H1 (cell line): ENCODE results near the gene SLX4IP. TPM values are rescaled to one million over a fixed set of nuclear protein-coding genes. Genes with fewer than 3 reads are reported as not detected.

Experiments used
- CTCF ChIA-PET: fragments of 300-600 bp; sonication (Branson Sonifier 250); formaldehyde crosslinking; loops from one replicate; lab custom pipeline; 2021; ENCODE audit not compliant: partially characterized antibody; lab: Charles Lee
- POLR2A ChIA-PET: fragments of 300-600 bp; sonication (Branson Sonifier 250); formaldehyde crosslinking; loops from one replicate; lab custom pipeline; 2021; ENCODE audit warnings: inconsistent platforms; ENCODE audit not compliant: partially characterized antibody; lab: Charles Lee
- DNase-seq, 2 experiments: peaks; one replicate each; pipeline versions ENCODE4 v3.0.0 to v3.0.0-alpha.2; 2010 to 2022; ENCODE audit warnings: low spot score in 2 of 2, low read depth in 1 of 2, mixed read lengths in 1 of 2
- FAIRE-seq: peaks from 2 replicates; lab custom pipeline; 2011; peaks lifted over from hg19 to GRCh38; lab: Jason Lieb, UNC
- H2AFZ ChIP-seq: 2 replicates; pipeline ENCODE4 v1.8.1; 2012; ENCODE audit warnings: low read length, inconsistent platforms
- H2AK5ac ChIP-seq: 2 replicates; pipeline ENCODE4 v1.6.1; 2013; ENCODE audit warnings: low read depth, low read length
- H2BK120ac ChIP-seq: replicated peaks from 2 replicates; pipeline ENCODE3; 2013; ENCODE audit warnings: low read depth, low read length, inconsistent platforms
- H2BK12ac ChIP-seq: 2 replicates; pipeline ENCODE4 v1.6.1; 2013; ENCODE audit warnings: low read depth, low read length
- H2BK15ac ChIP-seq: 2 replicates; pipeline ENCODE4 v1.6.1; 2013; ENCODE audit warnings: low read length
- H2BK20ac ChIP-seq: 2 replicates; pipeline ENCODE4 v1.6.1; 2013; ENCODE audit warnings: low read length
- H2BK5ac ChIP-seq: 2 replicates; pipeline ENCODE4 v1.6.1; 2013; ENCODE audit warnings: low read depth, low read length
- H3K14ac ChIP-seq: 2 replicates; pipeline ENCODE4 v1.6.1; 2013; ENCODE audit warnings: inconsistent platforms; ENCODE audit not compliant: insufficient read length
- H3K18ac ChIP-seq: 2 replicates; pipeline ENCODE4 v1.6.1; 2013; ENCODE audit warnings: low read length; ENCODE audit errors: extremely low read depth
- H3K23ac ChIP-seq: 2 replicates; pipeline ENCODE4 v1.6.1; 2013; ENCODE audit warnings: inconsistent platforms; ENCODE audit not compliant: insufficient read length
- H3K23me2 ChIP-seq: 2 replicates; pipeline ENCODE4 v1.6.1; 2013; ENCODE audit warnings: low read depth, low read length
- H3K27ac ChIP-seq: 2 replicates; pipeline ENCODE4 v1.6.1; 2011; ENCODE audit warnings: low read depth, low read length, inconsistent platforms
- H3K27me3 ChIP-seq, 4 experiments: replicated peaks in 1 of 4; 1 replicate in 1 of 4; 2 replicates in 3 of 4; pipeline versions ENCODE4 v1.6.1 to v1.8.1; 2011 to 2013; ENCODE audit warnings: low read length in 3 of 4, mild to moderate bottlenecking in 3 of 4, inconsistent platforms in 2 of 4, mixed read lengths in 2 of 4, moderate library complexity in 1 of 4; ENCODE audit not compliant: control insufficient read depth in 3 of 4, insufficient read depth in 3 of 4; ENCODE audit errors: extremely low read depth in 1 of 4
- H3K36me3 ChIP-seq, 4 experiments: 2 replicates each; pipeline versions ENCODE4 v1.6.1 to v1.8.1; 2011 to 2013; ENCODE audit warnings: mild to moderate bottlenecking in 4 of 4, low read length in 3 of 4, moderate library complexity in 2 of 4, control low read depth in 1 of 4, inconsistent platforms in 1 of 4; ENCODE audit not compliant: insufficient read depth in 4 of 4, control insufficient read depth in 2 of 4
- H3K4ac ChIP-seq: replicated peaks from 2 replicates; pipeline ENCODE3; 2013; ENCODE audit warnings: low read length, low read depth, mixed read lengths, inconsistent platforms; ENCODE audit not compliant: insufficient read length
- H3K4me1 ChIP-seq, 4 experiments: replicated peaks in 1 of 4; 1 replicate in 1 of 4; 2 replicates in 3 of 4; pipeline versions ENCODE4 v1.6.1 to v1.8.1; 2011 to 2013; ENCODE audit warnings: low read length in 3 of 4, inconsistent platforms in 2 of 4, mixed read lengths in 1 of 4; ENCODE audit not compliant: insufficient read depth in 4 of 4, control insufficient read depth in 3 of 4
- H3K4me2 ChIP-seq, 2 experiments: 2 replicates each; pipeline versions ENCODE4 v1.6.1 to v1.8.1; 2011 to 2013; ENCODE audit warnings: low read depth in 2 of 2, low read length in 2 of 2, control low read depth in 1 of 2, inconsistent platforms in 1 of 2, mild to moderate bottlenecking in 1 of 2; ENCODE audit not compliant: insufficient read depth in 1 of 2
- H3K4me3 ChIP-seq, 4 experiments: fragments of 200-600, 300-600 bp in 1 of 4; sonication (generic), shearing (Covaris generic), sonication (Bioruptor Twin) in 1 of 4; 2 replicates each; pipeline versions ENCODE4 v1.5.1 to v1.8.1; 2011 to 2016; ENCODE audit warnings: low read length in 4 of 4, low read depth in 3 of 4, control low read depth in 2 of 4, inconsistent platforms in 2 of 4, mild to moderate bottlenecking in 2 of 4, mixed read lengths in 1 of 4, moderate library complexity in 1 of 4; ENCODE audit not compliant: insufficient read depth in 2 of 4; ENCODE audit errors: extremely low read depth in 1 of 4
- H3K56ac ChIP-seq: replicated peaks from 2 replicates; pipeline ENCODE3; 2013; ENCODE audit warnings: low read depth, mild to moderate bottlenecking, mixed read lengths, low read length, inconsistent platforms; ENCODE audit not compliant: insufficient read length
- H3K79me1 ChIP-seq: 2 replicates; pipeline ENCODE4 v1.6.1; 2013; ENCODE audit warnings: low read depth, low read length, control low read depth
- H3K79me2 ChIP-seq, 2 experiments: 2 replicates each; pipeline versions ENCODE4 v1.6.1 to v1.8.1; 2012 to 2013; ENCODE audit warnings: low read length in 2 of 2, mild to moderate bottlenecking in 2 of 2, inconsistent platforms in 1 of 2; ENCODE audit not compliant: insufficient read depth in 2 of 2, control insufficient read depth in 1 of 2
- H3K9ac ChIP-seq, 4 experiments: replicated peaks in 1 of 4; 1 replicate in 1 of 4; 2 replicates in 3 of 4; pipeline versions ENCODE4 v1.6.1 to v1.8.1; 2011 to 2013; ENCODE audit warnings: low read depth in 3 of 4, low read length in 3 of 4, control low read depth in 2 of 4, mild to moderate bottlenecking in 2 of 4, moderate library complexity in 2 of 4, inconsistent platforms in 1 of 4; ENCODE audit errors: extremely low read depth in 1 of 4
- H3K9me3 ChIP-seq, 2 experiments: 2 replicates each; pipeline versions ENCODE4 v1.6.1 to v1.8.1; 2012 to 2013; ENCODE audit warnings: mild to moderate bottlenecking in 2 of 2, moderate library complexity in 2 of 2, control low read depth in 1 of 2, inconsistent platforms in 1 of 2, low read depth in 1 of 2, low read length in 1 of 2, mixed read lengths in 1 of 2; ENCODE audit not compliant: insufficient read depth in 2 of 2
- H4K20me1 ChIP-seq, 2 experiments: replicated peaks in 1 of 2; 2 replicates each; pipeline versions ENCODE3 to v1.8.1; 2011 to 2013; ENCODE audit warnings: inconsistent platforms in 2 of 2, low read length in 2 of 2, mild to moderate bottlenecking in 1 of 2; ENCODE audit not compliant: insufficient read depth in 2 of 2, control insufficient read depth in 1 of 2
- H4K5ac ChIP-seq: 2 replicates; pipeline ENCODE4 v1.6.1; 2013; ENCODE audit warnings: low read length, low read depth, mixed read lengths, inconsistent platforms; ENCODE audit not compliant: insufficient read length
- H4K8ac ChIP-seq: 2 replicates; pipeline ENCODE4 v1.8.0; 2013; ENCODE audit warnings: mild to moderate bottlenecking, moderate library complexity, low read length, inconsistent platforms; ENCODE audit not compliant: insufficient read depth; ENCODE audit errors: extremely low read depth
- H4K91ac ChIP-seq: replicated peaks from 2 replicates; pipeline ENCODE3; 2013; ENCODE audit warnings: low read length, mixed read lengths, inconsistent platforms; ENCODE audit not compliant: insufficient read length
- EZH2 ChIP-seq: fragments of 200-600 bp; sonication (generic); IDR thresholded peaks from 2 replicates; pipeline ENCODE4 v1.7.1; 2012; ENCODE audit warnings: low read depth, mild to moderate bottlenecking, moderate library complexity, low read length, inconsistent platforms; ENCODE audit not compliant: severe bottlenecking
- WGBS, 2 experiments: shearing (Covaris generic) in 1 of 2; methylation state at CpG; one replicate each; pipeline versions ENCODE4 v1.1.6 to v1.1.7; 2013 to 2015; ENCODE audit warnings: low lambda C conversion rate in 2 of 2, mixed read lengths in 2 of 2, inconsistent platforms in 1 of 2, low coverage in 1 of 2, missing lambda C conversion rate in 1 of 2; ENCODE audit not compliant: insufficient replicate concordance in 2 of 2, insufficient coverage in 1 of 2, insufficient read length in 1 of 2; ENCODE audit errors: extremely low coverage in 1 of 2, missing lambda C conversion rate in 1 of 2; 5-methylcytosine and 5-hydroxymethylcytosine counted together
- polyA plus RNA-seq, 7 experiments: library from polyadenylated mRNA; depleted of rRNA in 3 of 7; stranded (reverse) in 5 of 7; unstranded in 2 of 7; fragments of >200 nt in 5 of 7; fragments of 200-250 nt in 2 of 7; gene quantifications; 1 replicate in 5 of 7; 2 replicates in 1 of 7; 4 replicates in 1 of 7; pipeline versions ENCODE4 v1.2.1 to v1.2.3, GENCODE V29; 2011 to 2013; ENCODE audit warnings: missing spikeins in 2 of 7, mixed read lengths in 2 of 7
- total RNA-seq: library from RNA; stranded (reverse); fragmentation: NEBNext Ultra II Directional; extraction: Animal tissue kit (Norgen Biotek cat#: 25700); gene quantifications from 2 replicates; pipeline ENCODE4 v1.2.1, GENCODE V29; 2021

SLX4IP gene
- total and polyA plus RNA-seq, 2 of the 8 experiments (the other 6 are each of a cell fraction or from before 2014, with no cell fraction given) = 2.4 to 8.7 TPM

GRCh38 chr20:10565922-10566897 is 131.1 kb downstream of the SLX4IP start:
- H3K27ac ChIP-seq = no peak overlapping the region
- WGBS, 2 experiments = 80% methylated on average over 8 of the region's 8 CpGs; no CpG with 5 or more reads in 1 of the 2 experiments
- H3K9ac ChIP-seq = no peak overlapping the region
- H2BK120ac ChIP-seq = no peak overlapping the region
- H2BK5ac ChIP-seq = no peak overlapping the region
- no peak overlapping the region for H3K18ac ChIP-seq
- POLR2A ChIA-PET = no interaction called here
- no peak overlapping the region for H3K4me3 ChIP-seq
- H2BK20ac ChIP-seq = no peak overlapping the region
- FAIRE-seq (no peak), DNase-seq (no peak)
- no peak overlapping the region for H3K56ac ChIP-seq
- H4K20me1 ChIP-seq = no peaks in the 10 kb centered on the region
- H3K4me1 ChIP-seq = peaks cover 0 to 4% (median 0%) of the 10 kb centered on the region in 4 experiments; a peak in 2 of 7 replicates
- H3K36me3 ChIP-seq = peaks cover 0 to 7% (median 0%) of the 10 kb centered on the region in 4 experiments; a peak in 2 of 8 replicates
- H2BK12ac ChIP-seq = no peak overlapping the region
- H3K79me1 ChIP-seq = no peaks in the 10 kb centered on the region
- no peak overlapping the region for H3K4ac ChIP-seq
- CTCF ChIA-PET = interaction anchor here (0.6 to 2.9 kb wide), 3 partner anchors 9 to 47 kb away, joined by 3 to 10 read pairs (median 6); no protein-coding TSS in a partner anchor
- H2BK15ac ChIP-seq = no peak overlapping the region
- no peaks in the 10 kb centered on the region for H3K27me3 ChIP-seq
- H4K8ac ChIP-seq = no peak overlapping the region
- H3K79me2 ChIP-seq = no peaks in the 10 kb centered on the region
- no peaks in the 10 kb centered on the region for H3K23me2 ChIP-seq
- H3K14ac ChIP-seq = no peak overlapping the region
- no peak overlapping the region for H4K91ac ChIP-seq
- H4K5ac ChIP-seq = no peak overlapping the region
- no peak overlapping the region for H3K4me2 ChIP-seq
- H2AFZ ChIP-seq = no peak overlapping the region
- no peak overlapping the region for H3K23ac ChIP-seq
- H3K9me3 ChIP-seq = no peaks in the 10 kb centered on the region
- H2AK5ac ChIP-seq = no peak overlapping the region
- no peak for TF ChIP-seq EZH2
